GM10266 (cell line): ENCODE results near the gene EQTN.

Experiments
- DNase-seq: peaks from one replicate; pipeline ENCODE4 v3.0.0; 2012; ENCODE audit errors: extremely low spot score
- TF ChIP-seq, protein P1 (sequence below): IDR thresholded peaks from 2 replicates; pipeline ENCODE4 v1.5.1; 2012; ENCODE audit warnings: mild to moderate bottlenecking, low read depth; ENCODE audit not compliant: control insufficient read depth, insufficient read depth; ENCODE audit errors: missing control alignments

The EQTN gene

DNA sequence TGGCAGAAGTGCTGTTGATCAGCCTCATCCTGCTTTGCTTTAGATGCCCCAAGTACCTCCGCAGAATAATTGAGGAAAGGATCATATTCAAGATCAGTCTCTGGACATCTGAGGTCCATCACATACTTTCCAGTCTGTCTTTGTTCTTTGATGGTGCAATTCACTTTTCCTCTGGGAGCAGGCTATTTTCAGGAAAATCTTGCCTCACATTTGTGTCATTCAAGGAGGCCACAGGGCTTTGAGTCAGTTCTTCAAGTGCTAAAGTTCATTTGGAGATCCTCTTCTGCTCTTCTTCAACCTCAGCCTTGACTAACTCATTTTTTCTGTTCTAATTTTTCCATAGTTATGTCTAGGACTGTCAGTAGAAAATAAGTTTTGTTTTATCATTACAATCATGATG lies 18.6 kb downstream of the EQTN start:
- DNase-seq, result no peak
- TF ChIP-seq, protein P1, sequence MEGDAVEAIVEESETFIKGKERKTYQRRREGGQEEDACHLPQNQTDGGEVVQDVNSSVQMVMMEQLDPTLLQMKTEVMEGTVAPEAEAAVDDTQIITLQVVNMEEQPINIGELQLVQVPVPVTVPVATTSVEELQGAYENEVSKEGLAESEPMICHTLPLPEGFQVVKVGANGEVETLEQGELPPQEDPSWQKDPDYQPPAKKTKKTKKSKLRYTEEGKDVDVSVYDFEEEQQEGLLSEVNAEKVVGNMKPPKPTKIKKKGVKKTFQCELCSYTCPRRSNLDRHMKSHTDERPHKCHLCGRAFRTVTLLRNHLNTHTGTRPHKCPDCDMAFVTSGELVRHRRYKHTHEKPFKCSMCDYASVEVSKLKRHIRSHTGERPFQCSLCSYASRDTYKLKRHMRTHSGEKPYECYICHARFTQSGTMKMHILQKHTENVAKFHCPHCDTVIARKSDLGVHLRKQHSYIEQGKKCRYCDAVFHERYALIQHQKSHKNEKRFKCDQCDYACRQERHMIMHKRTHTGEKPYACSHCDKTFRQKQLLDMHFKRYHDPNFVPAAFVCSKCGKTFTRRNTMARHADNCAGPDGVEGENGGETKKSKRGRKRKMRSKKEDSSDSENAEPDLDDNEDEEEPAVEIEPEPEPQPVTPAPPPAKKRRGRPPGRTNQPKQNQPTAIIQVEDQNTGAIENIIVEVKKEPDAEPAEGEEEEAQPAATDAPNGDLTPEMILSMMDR, result no peak

DNA sequence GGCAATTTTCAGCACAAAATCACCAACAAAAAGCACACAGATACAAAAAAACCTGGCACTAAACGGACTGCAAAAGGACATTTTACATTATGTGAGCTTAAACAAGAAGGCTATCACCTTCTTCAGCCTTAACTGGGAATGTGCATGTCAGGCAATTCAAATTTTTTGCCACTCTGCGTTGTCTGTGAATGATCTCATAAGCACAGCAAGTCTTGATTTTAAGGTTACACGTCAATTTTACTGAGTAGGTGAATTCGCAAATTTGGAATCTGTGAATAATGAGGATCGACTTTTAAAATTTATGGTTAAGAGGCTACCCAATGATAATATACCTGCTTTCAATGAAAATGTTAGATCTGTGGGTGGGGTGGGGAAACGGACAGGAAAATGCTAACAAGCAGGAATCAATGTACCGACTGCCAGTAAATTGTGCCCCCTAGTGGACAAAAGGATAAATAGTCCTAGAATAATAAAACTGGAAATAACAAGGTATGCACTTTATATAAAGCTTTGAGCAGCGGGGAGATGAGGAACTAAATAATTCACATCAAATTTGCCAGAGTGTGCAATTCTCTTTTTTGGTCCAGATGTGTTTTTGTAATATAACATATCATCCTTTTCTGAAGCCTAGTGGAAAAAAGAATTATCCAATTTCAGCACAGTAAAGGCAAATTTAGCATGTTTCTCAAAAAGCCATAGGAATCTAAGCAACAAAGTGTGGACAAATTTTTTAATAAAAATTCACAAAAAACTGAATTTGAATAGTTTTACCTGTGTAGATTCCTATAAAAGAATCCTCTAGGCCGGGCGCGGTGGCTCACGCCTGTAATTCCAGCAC lies 20.5 kb downstream of the EQTN start:
- peak; percentile 53 for DNase-seq

DNA sequence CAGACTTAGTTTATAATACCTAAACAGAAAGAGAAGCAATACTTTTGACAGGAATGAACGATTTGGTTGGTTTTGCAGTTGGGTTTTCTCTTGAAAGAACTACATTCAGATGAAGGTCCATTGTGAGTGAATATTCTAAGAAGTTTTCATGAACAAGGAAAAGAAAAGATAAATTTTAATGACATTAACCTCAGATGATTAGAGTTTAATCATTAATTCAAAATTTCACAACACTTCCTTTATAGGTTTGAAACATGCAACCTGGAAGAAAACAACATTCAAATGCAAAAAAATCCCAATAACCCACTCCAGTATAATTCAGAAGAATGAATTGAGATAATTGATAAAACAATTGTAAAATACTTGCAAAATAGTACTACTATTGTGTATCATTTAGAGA lies 23.8 kb downstream of the EQTN start:
- TF ChIP-seq, protein P1, result no peak
- no peak for DNase-seq

More for the DNA sequence above, 20.5 kb downstream of the EQTN start:
- TF ChIP-seq, protein P1, result peak; percentile 65

DNA sequence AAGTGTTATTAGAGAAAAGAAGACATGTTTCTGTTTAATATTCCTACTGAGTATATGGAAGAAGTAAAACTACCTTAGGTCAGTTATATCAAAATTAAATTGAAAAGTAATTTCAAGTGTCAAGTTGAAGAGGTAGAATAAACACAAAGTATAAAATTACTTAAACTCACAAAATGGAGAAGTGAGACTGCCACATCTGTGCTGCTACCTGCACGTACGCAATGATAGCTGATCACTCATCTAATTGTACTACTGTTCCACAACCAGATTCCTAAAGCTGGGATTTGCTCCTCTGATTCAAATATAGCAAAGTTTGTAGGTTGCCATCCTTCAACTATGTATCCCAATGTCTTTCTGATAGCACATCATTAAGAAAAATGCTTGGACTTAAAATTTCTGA lies 24.8 kb downstream of the EQTN start:
- TF ChIP-seq, protein P1, result no peak
- DNase-seq, result no peak

DNA sequence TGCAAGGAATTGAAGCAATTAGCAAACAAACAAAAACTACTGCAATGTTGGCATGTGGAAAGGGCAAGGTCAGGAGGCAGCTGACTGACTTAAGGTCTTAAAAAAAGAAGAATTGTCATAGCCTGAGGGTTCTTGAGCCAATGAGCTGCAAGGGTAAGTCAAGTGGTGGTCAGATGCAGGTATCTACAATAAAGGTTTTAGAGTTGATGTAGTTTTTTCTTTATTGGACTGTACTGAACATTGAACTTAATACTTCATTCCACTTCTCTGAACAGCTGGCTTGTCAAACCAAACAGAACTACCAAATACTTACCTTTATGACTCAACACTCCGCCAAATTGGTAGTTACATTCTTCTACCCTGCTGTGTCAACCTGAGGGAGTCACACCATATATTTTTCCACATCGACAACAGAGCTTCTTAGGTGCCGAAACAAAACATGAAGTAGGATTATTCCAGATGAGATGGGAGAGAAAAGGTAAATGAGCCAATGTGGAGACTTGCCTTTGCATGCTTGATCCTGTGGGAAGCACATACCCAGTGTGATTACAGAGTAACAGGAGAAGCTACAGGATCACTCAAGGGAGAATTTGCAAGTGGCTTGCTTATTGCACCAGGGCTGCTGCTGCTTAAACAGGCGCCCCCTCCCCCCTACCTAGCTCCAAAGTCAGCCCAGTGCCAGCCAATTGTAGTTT lies 35.3 kb downstream of the EQTN start:
- no peak for DNase-seq
- TF ChIP-seq, protein P1, result no peak

DNA sequence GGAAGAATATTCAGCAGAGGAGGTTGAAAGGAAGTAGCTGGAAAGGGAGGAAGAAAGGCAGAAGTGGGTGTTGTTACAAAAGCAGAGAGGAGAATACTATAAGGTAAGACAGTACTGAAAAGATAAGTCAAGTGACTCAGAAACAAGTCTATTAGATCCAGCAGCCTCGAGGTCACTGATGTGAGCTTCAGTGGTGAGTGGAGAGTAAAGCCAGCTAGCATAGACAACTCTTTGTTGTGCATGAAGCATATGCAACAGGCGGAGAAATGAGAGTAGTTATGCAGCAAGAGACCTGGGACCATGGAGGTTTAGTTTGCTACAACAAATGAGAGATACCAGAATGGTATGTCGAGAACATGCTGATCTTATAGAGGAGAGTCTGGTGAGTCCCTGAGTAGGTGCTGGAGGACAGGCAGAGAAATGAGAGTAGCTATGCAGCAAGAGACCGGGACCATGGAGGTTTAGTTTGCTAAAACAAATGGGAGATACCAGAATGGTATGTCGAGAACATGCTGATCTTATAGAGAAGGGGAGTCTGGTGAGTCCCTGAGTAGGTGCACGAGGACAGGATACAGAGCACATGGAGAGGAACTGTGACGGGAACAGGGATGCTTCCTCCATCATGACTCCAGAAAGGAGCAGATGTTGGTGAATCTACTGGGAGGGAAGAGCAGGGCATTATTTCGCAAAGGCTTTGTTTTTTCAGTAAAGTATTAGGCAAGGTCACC lies 36.0 kb downstream of the EQTN start:
- no peak for DNase-seq

More for the DNA sequence above, 36.0 kb downstream of the EQTN start:
- TF ChIP-seq, protein P1, result no peak
